ENCODE measurements around the gene TNC.

DNA sequence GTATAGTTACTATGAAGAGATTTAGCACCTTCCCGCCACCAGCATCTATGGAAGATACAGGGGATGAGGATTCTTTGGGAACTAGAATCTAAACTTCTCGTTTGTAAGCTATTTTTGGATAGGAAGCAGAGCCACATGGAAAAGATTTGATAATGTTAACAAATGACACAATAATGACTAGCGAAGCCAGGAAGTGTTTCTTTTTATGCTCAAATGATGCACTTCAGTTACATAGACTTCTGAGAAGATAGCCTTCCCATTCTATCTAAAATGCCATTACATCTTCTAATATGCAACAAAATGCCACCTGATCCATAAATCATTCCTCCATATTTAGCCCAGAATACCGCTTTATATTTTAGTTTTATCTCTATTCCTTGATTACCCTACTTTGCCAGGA is 17.0 kb upstream of the TNC start:
- TF ChIP-seq, protein P1, sequence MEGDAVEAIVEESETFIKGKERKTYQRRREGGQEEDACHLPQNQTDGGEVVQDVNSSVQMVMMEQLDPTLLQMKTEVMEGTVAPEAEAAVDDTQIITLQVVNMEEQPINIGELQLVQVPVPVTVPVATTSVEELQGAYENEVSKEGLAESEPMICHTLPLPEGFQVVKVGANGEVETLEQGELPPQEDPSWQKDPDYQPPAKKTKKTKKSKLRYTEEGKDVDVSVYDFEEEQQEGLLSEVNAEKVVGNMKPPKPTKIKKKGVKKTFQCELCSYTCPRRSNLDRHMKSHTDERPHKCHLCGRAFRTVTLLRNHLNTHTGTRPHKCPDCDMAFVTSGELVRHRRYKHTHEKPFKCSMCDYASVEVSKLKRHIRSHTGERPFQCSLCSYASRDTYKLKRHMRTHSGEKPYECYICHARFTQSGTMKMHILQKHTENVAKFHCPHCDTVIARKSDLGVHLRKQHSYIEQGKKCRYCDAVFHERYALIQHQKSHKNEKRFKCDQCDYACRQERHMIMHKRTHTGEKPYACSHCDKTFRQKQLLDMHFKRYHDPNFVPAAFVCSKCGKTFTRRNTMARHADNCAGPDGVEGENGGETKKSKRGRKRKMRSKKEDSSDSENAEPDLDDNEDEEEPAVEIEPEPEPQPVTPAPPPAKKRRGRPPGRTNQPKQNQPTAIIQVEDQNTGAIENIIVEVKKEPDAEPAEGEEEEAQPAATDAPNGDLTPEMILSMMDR (IDR thresholded peaks at IDR 0.05) = no peak
- TF ChIP-seq POLR2A (IDR thresholded peaks at IDR 0.05) = no peak

All from heart left ventricle (tissue), 13 donors.